Activated CD8-positive, alpha-beta memory T cell treated with anti-CD3 and anti-CD28 coated beads, Interleukin-2, amount 50 U/mL, for 1 hour (primary cell): ENCODE measurements around the gene RRAGD.

Experiments used
- DNase-seq: peaks from one replicate; pipeline ENCODE4 v3.0.0-alpha.2; 2020; ENCODE audit errors: extremely low read depth

RRAGD gene

GRCh38 chr6:89375427-89376267, 36.4 kb downstream of the RRAGD start:
- peak; percentile 29 for DNase-seq

GRCh38 chr6:89372506-89372901, 39.6 kb downstream of the RRAGD start:
- no peak for DNase-seq

DNA sequence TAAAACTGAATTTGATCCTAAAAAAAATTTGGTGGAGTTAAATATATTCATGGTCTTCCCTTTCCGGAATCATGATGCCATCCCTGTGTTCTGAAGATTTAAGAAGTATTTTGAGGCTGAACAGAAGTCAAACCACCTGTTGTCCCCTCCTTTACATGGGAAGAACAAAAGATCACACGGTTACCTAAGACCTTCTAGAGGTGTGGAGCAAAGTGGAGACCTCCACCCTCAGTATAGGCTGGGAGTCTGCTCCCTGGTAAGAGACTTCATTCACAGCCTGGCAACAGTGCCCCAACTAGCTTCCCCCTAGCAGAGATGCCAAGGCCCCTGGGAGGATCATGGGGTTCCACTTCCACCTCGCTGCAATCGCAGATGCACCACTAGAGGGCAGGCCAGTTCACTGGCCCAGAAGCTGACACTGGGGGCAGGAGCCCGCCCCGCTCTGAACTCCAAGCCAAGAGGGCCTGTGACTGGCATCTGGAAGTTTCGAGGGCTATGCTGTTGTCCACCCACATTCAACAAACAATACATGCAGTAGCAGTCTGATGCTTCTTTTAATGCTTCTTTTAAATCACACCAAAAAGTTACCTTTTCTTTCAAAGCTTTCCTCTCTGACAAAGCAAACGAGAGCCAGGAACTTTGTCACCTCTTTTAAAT, 40.1 kb downstream of the RRAGD start:
- DNase-seq, result peak; percentile 38

DNA sequence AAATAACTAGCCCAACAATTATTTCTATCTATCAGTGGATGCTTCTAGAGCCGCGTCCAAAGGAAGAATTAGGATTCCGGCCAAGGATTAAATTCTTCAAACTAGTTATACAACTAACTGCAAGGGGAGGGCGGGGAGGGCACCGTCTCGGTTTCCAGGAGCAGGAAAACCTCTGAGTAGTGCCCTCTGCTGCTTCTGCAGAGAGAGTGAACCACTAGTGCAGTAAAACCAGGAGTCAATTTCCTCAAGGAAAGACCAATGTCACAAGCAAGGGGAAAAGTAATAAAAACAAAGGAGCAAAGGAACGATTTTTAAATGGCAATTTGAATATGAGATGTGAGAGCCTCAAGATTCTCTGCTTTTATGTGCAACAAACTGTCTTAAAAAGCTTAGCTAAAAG, 43.1 kb downstream of the RRAGD start:
- no peak for DNase-seq

GRCh38 chr6:89368107-89368506, 44.0 kb downstream of the RRAGD start:
- DNase-seq, result no peak

DNA sequence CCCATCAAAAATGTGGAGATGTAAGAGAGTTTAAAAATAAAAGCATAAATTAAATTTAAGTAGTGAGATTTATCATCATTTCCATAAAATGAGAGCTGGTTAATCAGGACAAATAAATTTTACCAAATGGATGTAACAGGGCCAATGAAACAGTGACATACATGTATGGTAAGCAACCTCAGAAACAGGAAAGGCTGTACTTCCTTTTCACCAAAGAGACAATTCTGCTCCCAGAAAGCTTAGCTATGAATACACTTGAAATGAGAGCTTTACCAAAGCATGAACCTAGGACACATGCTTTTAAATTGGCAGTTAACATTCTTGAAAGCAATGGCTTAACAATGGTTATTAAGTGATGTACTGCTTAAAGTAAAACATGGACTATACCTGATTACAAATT, 47.5 kb downstream of the RRAGD start:
- no peak for DNase-seq

DNA sequence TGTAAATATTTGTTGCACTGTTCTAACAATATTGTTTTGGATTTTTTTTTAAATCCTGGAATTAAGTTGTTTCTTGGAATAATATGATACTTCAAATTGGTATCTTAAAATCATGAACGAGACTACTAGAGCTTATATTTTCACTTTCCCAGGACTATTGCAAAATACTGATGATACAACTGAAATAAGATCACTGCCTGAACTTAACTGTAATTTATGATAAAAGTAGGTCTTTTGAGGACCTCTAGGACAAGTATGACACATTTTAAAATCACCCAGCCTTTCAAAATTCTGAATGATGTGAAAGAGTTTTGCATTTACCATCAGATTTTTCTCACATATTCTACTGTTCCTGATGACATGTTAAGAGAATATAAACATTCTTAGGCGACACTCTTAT, 50.9 kb downstream of the RRAGD start:
- DNase-seq, result no peak

- DNase-seq, result no peak
These were observed 51.6 kb downstream of the RRAGD start for GRCh38 chr6:89360415-89360999.

- DNase-seq, result no peak
These were observed 52.5 kb downstream of the RRAGD start for GRCh38 chr6:89359561-89359960.

GRCh38 chr6:89357390-89357789, 54.7 kb downstream of the RRAGD start:
- DNase-seq, result no peak

DNA sequence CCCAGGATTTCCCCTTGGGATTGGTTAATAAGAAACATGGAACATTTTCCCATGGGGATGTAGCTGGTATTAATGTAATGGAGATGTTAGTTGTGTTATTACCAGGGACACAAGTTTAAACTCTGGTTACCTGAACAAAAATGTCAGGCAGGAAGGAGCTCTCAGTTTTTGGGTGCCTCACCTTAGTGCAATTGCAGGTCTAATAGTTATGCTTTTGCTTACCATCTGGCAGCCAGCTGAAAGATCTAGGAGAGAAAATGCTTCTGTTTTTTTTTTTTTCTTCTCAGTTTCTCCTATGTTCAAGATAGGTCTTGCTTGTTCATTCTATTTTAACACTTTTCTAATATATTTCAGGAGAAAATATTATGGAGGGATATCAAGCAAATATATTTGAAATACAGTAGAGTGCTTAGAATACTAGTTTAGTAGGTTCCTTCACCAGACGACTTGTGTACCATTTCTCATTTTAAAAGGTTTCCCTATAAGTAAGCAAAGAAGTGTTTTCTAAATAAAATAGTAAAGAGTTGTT, 55.4 kb downstream of the RRAGD start:
- DNase-seq, result no peak

DNA sequence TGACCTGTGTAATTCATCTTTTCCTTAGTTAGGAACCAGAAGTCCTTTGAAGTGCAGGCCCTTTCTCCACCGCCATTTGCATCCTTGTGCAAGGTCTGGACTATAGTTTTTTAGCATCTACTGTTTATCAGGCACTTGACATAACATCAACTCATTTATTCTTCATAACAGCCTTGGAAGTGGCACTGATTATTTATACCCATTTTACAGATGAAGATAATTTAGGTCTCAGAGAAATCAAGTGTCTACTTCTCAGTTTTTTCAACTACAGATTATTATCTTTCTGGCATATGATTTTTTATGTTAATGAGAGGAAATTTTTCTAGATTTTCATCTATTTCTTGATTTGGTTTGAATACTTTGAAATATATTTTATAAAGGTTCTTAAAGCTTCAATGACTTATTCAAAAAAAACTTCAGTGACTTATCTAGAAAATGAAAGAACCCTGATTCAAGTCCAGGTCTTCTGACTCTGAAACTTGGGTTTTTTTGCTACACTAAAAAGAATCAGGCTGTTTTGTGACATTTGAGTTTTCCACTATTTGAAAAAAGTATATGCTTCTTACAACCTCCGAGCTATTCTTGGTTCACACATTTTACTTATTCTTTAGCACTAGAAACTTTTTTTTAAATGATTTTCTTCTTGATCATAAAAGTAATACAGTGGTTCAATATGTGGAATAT, 56.4 kb downstream of the RRAGD start:
- DNase-seq, result no peak

- no peak for DNase-seq
These were observed 58.2 kb downstream of the RRAGD start for GRCh38 chr6:89353702-89354392.

DNA sequence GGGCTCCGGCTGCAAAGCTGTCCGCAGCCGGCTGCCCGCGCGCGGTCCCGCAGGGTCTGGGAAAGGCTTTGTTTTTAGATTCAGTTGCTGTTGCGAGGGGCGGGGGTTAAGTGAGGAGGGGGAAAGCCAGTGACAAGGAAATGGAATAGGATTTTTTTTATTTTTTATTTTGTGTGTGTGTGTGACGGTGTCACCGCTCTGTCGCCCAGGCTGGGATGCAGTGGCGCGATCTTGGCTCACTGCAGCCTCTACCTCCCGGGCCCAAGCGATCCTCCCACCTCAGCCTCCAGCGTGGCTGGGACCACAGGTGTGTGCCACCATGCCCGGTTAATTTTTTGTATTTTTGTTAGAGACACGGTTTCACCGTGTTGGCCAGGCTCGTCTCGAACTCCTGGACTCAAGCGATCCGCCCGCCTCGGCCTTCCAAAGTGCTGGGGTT, 58.9 kb downstream of the RRAGD start:
- no peak for DNase-seq

DNA sequence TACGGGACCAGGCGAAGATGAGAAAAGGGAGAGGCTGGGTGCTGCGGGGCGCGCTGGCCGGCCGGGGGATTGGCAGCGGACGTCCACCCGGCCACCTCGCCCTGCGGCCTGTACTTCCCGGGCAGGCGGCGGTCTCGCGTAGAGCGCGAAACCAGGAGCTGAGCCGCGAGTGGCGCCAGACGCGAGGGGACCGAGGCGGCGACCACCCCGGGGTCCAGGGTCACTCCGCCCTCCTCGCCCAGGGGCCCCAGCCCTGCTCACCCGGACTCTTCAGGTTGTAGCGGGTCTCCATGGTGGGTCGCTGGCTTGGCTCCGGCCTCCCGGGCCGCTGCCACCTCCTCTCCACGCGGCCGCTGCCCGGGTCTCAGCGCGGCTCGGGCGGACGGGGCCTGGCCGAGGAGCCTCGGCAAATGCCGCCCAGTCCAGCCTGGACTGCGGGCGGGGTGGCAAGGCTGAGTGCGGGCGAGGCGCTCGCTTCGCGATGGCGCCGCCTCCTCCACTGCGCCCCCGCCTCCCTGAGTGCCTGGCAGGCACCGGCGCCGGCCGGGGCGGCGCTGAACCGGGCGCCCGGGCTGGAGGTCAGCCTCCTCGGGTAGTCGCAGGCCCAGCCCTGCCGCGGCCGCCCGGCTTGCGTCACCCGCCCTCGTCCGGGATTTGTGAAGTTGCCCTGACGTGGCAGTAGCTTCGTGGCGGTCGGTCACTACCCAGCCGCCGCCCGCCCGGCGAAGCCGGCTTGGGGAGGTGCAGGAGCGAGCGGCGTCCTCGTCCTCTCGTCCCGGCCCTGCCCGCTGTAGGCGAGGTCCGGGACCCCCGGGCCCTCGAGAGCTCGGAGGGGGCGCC, 59.6 kb downstream of the RRAGD start, which contains the start of gene UBE2J1:
TSS of gene UBE2J1 (minus strand) at position 445 of the 840 bp plus-strand sequence. CDS start at position 292, 153 bp downstream.
- peak; percentile 13 for DNase-seq

GRCh38 chr6:89351671-89352277, 60.3 kb downstream of the RRAGD start:
- DNase-seq, result no peak

DNA sequence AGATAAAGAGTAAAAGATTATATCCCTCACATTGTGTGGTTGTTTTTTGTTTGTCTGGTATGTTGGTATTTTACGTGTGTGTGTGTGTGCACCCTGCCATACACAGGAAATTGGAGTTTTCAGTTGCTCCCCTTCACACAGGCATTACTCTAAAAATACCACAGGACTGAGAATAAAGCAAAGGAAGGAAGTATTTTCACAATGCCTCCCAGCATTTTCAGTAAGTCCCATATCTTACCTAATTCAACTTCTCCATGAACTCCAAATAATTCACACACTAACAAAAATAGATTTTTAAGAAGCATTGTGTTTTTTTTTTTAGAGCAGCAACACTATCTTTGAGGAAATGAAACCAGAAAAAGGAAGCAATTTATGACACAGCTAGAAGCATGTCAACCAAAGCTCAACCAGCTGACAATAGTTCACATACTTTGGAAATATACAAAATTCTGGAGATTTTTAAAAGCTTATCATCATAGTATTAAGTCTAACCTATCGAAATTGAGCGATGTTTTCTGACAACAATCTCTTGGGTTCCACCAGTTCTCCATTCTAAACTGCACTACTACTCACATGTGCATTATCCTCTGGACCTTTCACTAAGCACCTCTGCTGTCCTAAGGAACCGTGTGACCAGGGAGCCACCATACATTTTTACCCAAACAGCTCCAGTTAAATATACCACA, 61.6 kb downstream of the RRAGD start:
- no peak for DNase-seq

DNA sequence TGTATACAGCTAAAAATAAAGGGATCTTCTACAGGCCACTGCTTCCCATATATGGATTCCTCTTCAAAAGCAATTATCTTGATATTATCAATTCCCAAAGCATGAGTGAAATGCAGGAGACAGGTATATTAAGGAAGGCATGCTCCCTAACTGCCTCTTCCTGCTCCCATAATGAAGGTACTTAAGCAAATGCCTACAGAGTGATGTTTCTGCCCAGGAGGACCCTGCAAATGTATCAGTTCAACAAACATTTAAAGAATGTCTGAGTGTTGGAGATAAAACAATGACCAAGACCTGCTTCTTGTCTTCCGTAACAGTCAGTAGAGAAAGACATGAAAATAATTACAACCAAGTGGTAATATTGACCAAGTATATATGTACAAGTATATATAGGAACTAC, 63.7 kb downstream of the RRAGD start:
- no peak for DNase-seq

- no peak for DNase-seq
These were observed 64.2 kb downstream of the RRAGD start for GRCh38 chr6:89347825-89348224.
